Thyroid gland (tissue), 4 donors: ENCODE measurements around the gene TXNL4A. TPM values are rescaled to one million over a fixed set of nuclear protein-coding genes. Genes with fewer than 3 reads are reported as not detected.

ENCODE experiments used
- DNase-seq, 2 donors: peaks; one replicate each; pipeline ENCODE4 v3.0.0-alpha.2; 2019
- H3K27ac ChIP-seq, 3 donors: fragments of 200-600 bp; sonication (generic); 1 replicate in 2 of 3; 2 replicates in 1 of 3; pipeline ENCODE4 v1.5.1; 2016 to 2019; ENCODE audit warnings: mild to moderate bottlenecking in 1 of 3, moderate library complexity in 1 of 3
- H3K27me3 ChIP-seq: fragments of 200-600 bp; sonication (generic); one replicate; pipeline ENCODE4 v1.5.1; 2019
- H3K36me3 ChIP-seq, 2 donors: fragments of 200-600 bp; sonication (generic); one replicate each; pipeline ENCODE4 v1.5.1; 2016 to 2019
- H3K4me1 ChIP-seq, 2 donors: fragments of 200-600 bp; sonication (generic); one replicate each; pipeline ENCODE4 v1.5.1; 2017 to 2019
- H3K4me3 ChIP-seq, 3 donors: fragments of 200-600 bp; sonication (generic); replicated peaks in 1 of 3; 1 replicate in 2 of 3; 2 replicates in 1 of 3; pipeline ENCODE4 v1.5.1; 2016; ENCODE audit warnings: mild to moderate bottlenecking in 1 of 3
- H3K9me3 ChIP-seq: fragments of 200-600 bp; sonication (generic); one replicate; pipeline ENCODE4 v1.5.1; 2017
- POLR2A ChIP-seq, 2 donors: fragments of 450-650 bp; IDR thresholded peaks; one replicate each; pipeline ENCODE4 v1.6.1; 2017; ENCODE audit warnings: antibody characterized with exemption in 2 of 2, mild to moderate bottlenecking in 2 of 2, moderate library complexity in 1 of 2
- WGBS, 2 donors: methylation state at CpG; one replicate each; pipeline ENCODE4 v1.1.5; 2017; 5-methylcytosine and 5-hydroxymethylcytosine counted together
- intact Hi-C: fragments of 100-400 bp; cut with DNase I; formaldehyde crosslinking; loops from one replicate; pipeline ENCODE4 v1.15.1; 2023
- total RNA-seq, 4 donors: library from RNA; depleted of rRNA; stranded (reverse); fragments of >200 nt; gene quantifications; one replicate each; pipeline ENCODE4 v1.2.3, GENCODE V29; 2016
- TF ChIP-seq, protein P1 (sequence below), 6 experiments: fragments of 200-600 bp in 3 of 6; fragments of 450-650 bp in 3 of 6; sonication (generic) in 3 of 6; IDR thresholded peaks; one replicate each; pipeline ENCODE4 v1.5.1; 2016 to 2019; ENCODE audit warnings: antibody characterized with exemption in 6 of 6, mild to moderate bottlenecking in 2 of 6, inconsistent platforms in 1 of 6, moderate library complexity in 1 of 6

The TXNL4A gene
- total RNA-seq, 4 donors from 2014 or later: 22.9 to 37.4 (median 30.2) TPM

DNA sequence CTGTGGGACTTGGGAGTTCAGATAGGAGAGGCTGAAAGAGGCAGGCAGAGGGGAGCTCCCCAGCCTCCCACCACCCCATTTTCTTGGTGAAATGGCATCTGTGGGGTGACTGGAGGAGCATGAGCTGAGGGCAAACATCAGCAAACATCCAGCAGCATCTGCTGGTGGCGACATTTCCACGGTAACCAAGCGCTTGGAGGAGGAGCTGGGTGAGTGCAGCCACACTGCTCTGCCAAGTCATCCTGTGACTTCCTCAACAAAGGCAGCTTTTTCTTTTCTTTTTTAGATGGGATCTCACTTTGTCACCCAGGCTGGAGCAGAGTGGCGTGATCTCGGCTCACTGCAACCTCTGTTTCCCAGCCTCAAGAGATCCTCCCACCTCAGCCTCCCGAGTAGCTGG lies 5.6 kb downstream of the TXNL4A start:
- Histone ChIP-seq H3K27ac (peak overlapping the region; percentile 52 to 79 (median 60)), H3K27me3 (no peaks in the 10 kb centered on the region), H3K4me1 (peaks cover 31% of the 10 kb centered on the region in 2 donors), H3K36me3 (peaks cover 0 to 4% of the 10 kb centered on the region in 2 donors), H3K9me3 (no peaks in the 10 kb centered on the region), H3K4me3 (no peak overlapping the region)
- TF ChIP-seq POLR2A (IDR thresholded peaks at IDR 0.05): no peak
- TF ChIP-seq, protein P1, sequence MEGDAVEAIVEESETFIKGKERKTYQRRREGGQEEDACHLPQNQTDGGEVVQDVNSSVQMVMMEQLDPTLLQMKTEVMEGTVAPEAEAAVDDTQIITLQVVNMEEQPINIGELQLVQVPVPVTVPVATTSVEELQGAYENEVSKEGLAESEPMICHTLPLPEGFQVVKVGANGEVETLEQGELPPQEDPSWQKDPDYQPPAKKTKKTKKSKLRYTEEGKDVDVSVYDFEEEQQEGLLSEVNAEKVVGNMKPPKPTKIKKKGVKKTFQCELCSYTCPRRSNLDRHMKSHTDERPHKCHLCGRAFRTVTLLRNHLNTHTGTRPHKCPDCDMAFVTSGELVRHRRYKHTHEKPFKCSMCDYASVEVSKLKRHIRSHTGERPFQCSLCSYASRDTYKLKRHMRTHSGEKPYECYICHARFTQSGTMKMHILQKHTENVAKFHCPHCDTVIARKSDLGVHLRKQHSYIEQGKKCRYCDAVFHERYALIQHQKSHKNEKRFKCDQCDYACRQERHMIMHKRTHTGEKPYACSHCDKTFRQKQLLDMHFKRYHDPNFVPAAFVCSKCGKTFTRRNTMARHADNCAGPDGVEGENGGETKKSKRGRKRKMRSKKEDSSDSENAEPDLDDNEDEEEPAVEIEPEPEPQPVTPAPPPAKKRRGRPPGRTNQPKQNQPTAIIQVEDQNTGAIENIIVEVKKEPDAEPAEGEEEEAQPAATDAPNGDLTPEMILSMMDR (IDR thresholded peaks at IDR 0.05): no peak
- peak in 1 of 2 donors; percentile 23 for DNase-seq
- intact Hi-C loops: no loop called here
- WGBS, 2 donors: 77 to 94% methylated on average over 6 of the region's 6 CpGs

DNA sequence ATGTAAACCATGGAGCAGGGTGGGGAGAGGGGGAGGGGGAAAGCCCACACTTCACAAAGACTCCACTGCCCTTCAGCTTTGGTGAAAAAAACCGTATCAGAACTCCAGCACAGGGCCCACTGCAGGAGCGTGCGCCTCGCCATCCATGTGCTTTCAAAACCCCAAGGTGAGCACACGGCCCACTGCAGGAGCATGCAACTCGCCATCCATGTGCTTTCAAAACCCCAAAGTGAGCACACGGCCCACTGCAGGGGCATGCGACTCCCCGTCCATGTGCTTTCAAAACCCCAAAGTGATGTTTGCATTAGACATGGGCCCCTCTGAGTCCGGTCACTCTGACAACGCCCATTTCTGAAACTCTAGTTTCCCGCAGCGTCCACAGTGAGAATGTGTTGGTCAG lies 7.8 kb downstream of the TXNL4A start:
- Histone ChIP-seq H3K4me3 (no peak overlapping the region), H3K27ac (no peak overlapping the region), H3K4me1 (peaks cover 16 to 18% of the 10 kb centered on the region in 2 donors), H3K36me3 (peaks cover 0 to 9% of the 10 kb centered on the region in 2 donors), H3K27me3 (no peaks in the 10 kb centered on the region), H3K9me3 (no peaks in the 10 kb centered on the region)
- TF ChIP-seq, protein P1 (IDR thresholded peaks at IDR 0.05): no peak
- no peak for TF ChIP-seq POLR2A (IDR thresholded peaks at IDR 0.05)
- intact Hi-C loops: no loop called here
- DNase-seq: no peak
- 81 to 86% methylated on average over 13 of the region's 13 CpGs for WGBS, 2 donors

DNA sequence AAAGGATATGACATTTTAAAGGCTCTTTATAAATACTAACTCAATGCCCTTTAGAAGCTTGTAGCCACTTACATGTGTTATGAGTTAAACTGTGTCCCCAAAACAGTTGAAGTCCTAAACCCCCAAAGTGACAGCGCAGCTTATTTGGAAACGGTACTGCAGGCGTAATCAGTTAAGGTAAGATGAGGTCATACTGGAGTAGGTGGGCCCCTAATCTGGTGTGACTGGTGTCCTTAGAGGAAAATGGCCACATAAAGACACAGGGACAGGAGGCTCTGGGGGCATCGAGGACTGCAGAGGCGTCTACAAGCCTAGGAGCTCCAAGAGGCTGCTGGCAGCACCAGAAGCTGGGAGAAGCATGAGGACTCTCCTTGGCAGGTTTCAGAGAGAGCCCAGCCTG lies 8.5 kb downstream of the TXNL4A start:
- Histone ChIP-seq H3K27ac (no peak overlapping the region), H3K36me3 (peaks cover 0 to 5% of the 10 kb centered on the region in 2 donors), H3K4me1 (peaks cover 16 to 18% of the 10 kb centered on the region in 2 donors), H3K9me3 (no peaks in the 10 kb centered on the region), H3K4me3 (no peak overlapping the region), H3K27me3 (no peaks in the 10 kb centered on the region)
- 94 to 95% methylated on average over 5 of the region's 5 CpGs for WGBS, 2 donors
- intact Hi-C loops: loop anchor here (10.0 kb wide), 1 partner anchor 295 kb away; no protein-coding TSS in a partner anchor
- no peak for DNase-seq
- TF ChIP-seq, protein P1 (IDR thresholded peaks at IDR 0.05): no peak
- no peak for TF ChIP-seq POLR2A (IDR thresholded peaks at IDR 0.05)

DNA sequence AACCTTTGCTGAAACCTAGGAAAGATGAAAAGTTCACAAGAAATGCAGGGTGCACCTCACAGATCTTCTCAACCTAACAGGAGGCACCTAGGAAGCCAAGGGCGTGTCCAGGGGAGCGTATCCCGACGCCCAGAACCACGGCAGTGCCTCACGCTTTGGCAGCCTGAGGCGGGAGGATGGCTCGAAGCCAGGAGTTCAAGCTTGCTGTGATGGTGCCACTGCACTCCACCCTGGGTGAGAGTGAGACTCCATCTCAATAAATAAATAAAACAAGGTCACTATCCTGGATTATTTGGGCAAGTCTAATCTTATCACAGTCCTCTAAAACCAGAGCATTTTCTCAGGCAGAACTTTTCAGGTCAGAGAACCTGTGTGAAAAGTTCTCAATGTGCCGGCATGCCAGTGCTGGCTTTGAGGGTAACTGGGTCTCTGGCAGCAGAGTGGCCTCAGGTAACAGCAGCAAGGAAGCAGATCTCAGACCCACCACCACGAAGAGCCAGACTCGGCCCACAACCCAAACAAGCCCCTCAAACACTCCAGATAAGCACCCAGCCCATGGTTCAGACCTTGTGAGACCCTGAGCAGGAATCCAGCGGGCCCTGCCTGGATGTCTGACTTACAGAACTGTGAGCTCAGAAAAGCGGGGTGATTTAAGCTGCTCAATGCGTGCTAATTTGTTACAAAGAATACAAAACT lies 12.2 kb downstream of the TXNL4A start:
- WGBS, 2 donors: 78 to 84% methylated on average over 14 of the region's 14 CpGs
- no peaks in the 10 kb centered on the region for H3K4me1 ChIP-seq
- no peaks in the 10 kb centered on the region for H3K9me3 ChIP-seq
- peaks cover 13 to 16% of the 10 kb centered on the region in 2 donors for H3K36me3 ChIP-seq
- no peak for DNase-seq
- H3K27ac ChIP-seq: no peak overlapping the region
- intact Hi-C loops: loop anchor here (10.0 kb wide), 1 partner anchor 291 kb away; no protein-coding TSS in a partner anchor
- no peaks in the 10 kb centered on the region for H3K27me3 ChIP-seq
- no peak for TF ChIP-seq POLR2A (IDR thresholded peaks at IDR 0.05)
- TF ChIP-seq, protein P1 (IDR thresholded peaks at IDR 0.05): no peak
- H3K4me3 ChIP-seq: no peak overlapping the region

DNA sequence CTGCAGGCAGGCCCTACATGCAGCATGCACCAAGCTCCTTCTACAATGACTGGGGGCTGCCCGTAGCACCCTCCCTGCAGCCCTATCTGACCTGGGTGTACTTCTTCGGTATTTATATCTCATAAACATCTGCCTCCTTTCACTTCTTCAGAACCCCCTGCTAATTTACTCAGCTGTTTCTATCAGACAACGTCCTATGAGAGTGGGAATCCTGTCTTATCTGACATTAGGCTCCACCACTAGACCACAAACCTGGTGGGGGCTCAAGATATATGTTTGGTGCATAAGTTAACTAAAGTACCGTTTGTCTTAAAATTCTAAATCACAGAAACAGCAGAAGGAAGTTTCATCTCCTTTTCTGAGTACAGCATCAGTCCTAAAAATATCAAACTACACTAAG lies 13.3 kb downstream of the TXNL4A start:
- intact Hi-C loops: loop anchor here (10.0 kb wide), 1 partner anchor 290 kb away; no protein-coding TSS in a partner anchor
- DNase-seq: no peak
- WGBS, 2 donors: 85 to 92% methylated on average over 4 of the region's 4 CpGs
- TF ChIP-seq, protein P1 (IDR thresholded peaks at IDR 0.05): no peak
- TF ChIP-seq POLR2A (IDR thresholded peaks at IDR 0.05): no peak
- Histone ChIP-seq H3K9me3 (no peaks in the 10 kb centered on the region), H3K4me1 (no peaks in the 10 kb centered on the region), H3K27me3 (no peaks in the 10 kb centered on the region), H3K27ac (no peak overlapping the region), H3K4me3 (no peak overlapping the region), H3K36me3 (peaks cover 17 to 20% of the 10 kb centered on the region in 2 donors)
